Inflammatory macrophage treated with lipopolysaccharide for 4 hours (primary cell): ENCODE data around the gene METTL8.
"Not testable (repeated sequence)": the region's sequence is repeated elsewhere in the genome, so short reads cannot be mapped to it uniquely, and the experiment has no call there.

ENCODE experiments used
- DNase-seq: peaks from one replicate; pipeline ENCODE4 v3.0.0-alpha.2; 2020

Gene METTL8

DNA sequence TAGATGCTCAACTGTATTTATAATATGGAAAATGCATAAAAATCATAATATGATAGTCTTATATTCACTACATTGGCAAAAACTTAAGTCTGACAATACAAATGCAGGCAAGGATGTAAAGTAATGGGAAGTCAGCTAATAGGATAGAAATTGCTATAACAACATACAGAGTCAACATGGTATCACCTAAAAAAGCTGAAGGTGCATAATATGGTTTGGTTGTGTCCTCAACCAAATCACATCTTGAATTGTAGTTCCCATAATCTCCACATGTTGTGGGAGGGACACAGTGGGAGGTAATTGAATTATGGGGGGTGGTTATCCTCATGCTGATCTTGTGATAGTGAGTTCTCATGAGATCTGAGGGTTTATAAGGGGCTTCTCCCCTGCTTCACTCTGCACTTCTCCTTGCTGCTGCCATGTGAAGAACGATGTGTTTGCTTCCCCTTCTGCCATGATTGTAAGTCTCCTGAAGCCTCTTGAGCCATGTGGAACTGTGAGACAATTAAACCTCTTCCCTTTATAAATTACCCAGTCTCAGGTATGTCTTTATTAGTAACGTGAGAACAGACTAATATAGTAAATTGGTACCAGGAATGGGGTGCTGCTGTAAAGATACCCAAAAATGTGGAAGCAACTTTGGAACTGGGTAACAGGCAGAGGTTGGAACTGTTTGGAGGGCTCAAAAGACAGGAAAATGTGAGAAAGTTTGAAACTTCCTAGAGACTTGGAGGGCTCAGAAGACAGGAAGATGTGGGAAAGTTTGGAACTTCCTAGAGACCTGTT lies 10.9 kb downstream of the METTL8 start:
- not testable (repeated sequence) for DNase-seq

DNA sequence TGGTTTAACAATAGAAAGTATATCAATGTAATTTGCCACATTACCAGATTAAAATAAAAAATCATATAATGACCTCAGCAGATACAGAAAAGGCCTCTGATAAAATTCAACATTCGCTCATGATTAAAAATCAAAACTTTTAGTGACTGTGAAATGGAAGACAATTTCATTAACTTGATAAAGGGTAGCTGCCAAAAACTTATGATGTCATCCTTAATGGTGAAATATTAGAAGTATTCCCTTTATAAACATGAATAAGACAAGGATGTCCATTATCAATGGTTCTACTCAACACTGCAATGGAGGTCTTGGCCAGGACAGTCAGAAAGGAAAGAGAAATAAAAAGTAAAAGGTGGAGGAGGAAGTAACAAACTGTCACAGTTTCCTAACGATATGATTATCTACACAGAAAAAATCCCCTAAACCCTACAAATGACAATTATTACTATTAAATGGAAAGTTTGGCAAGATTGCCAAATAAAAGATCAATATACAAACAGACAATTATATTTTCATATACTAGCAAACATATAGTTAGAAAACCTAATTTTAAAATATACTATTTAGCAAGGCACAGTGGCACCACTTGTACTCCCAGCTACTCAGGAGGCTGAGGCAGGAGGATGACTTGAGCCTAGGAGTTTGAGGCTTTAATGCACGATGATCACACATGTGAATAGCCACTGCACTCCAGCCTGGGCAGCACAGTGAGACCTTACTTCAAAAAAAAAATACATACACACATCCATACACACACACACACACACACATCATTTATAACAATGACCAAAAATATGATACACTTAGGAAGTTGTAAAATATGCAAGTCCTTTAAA lies 12.8 kb downstream of the METTL8 start:
- DNase-seq = peak; percentile 70

DNA sequence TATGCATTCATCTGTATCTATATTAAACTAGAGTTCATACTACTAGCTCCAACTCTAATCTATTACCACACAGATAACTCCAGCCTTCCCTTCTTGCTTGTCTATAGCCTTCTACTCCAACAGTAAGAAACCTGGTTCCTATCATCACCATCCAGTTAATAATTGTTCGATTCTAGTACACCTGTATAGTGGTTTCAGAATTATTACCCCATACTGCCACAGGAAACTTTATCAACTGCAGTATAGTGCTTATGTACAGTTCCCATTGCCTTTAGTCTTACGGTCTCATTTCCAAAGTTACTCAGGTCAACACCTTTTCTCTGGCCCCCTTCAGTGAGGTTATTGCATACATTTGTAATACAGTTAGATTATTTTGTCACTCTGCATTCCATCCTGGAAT lies 14.5 kb downstream of the METTL8 start:
- DNase-seq = no peak

DNA sequence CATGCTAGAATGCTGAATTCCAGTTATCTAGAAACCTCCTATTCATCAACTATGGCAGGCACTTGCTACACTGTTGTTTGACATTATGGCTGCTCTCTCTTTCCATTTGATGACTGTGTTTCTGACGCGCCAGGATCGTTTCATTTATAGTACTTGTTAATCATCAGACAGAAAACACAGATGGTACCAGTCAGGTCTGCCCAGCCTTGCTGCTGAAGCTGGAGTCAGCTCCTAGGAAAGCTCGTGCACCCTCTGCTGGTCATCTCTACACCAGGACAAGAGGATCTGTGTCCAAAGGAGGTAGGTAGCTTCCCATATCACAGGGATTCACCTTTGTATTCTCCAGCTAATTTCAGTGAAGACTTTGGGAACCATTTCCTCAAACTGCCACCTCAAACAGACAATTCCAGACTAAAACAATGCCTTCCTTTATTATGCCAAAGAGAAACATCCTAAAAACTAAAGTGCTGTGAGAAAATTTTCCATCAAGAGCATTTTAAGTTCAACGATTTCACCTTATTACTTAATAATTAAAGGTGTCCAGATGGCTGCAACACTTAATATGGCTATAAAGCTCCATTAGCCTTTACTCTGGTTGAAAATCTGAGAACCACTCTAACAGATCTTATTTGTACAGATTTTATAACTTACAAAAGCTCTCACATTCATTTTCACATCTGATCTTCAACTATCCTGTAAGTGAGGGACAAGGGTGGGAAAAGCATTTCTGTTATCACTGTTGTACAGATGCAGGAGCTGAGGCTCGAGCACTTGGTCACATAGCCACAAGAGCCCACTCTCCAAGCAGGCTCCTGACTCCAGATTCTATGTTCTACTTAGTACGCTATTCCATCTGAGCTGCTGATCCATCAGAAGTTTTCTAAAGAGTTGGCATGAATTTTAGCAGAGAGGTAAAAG lies 17.5 kb downstream of the METTL8 start:
- peak; percentile 85 for DNase-seq

DNA sequence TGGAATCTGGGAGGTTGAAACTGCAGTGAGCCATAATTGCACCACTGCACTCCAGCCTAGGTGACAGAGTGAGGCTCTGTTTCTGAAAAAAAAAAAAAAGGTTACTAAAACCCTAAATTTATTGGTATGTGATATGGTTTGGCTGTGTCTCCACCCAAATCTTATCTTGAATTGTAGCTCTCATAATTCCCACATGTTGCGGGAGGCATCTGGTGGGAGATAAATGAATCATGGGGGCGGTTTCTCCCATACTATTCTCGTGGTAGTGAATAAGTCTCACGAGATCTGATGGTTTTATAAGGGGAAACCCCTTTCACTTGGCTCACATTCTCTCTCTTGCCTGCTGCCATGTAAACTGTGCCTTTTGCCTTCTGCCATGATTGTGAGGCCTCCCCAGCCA lies 19.1 kb downstream of the METTL8 start:
- DNase-seq = peak; percentile 11

DNA sequence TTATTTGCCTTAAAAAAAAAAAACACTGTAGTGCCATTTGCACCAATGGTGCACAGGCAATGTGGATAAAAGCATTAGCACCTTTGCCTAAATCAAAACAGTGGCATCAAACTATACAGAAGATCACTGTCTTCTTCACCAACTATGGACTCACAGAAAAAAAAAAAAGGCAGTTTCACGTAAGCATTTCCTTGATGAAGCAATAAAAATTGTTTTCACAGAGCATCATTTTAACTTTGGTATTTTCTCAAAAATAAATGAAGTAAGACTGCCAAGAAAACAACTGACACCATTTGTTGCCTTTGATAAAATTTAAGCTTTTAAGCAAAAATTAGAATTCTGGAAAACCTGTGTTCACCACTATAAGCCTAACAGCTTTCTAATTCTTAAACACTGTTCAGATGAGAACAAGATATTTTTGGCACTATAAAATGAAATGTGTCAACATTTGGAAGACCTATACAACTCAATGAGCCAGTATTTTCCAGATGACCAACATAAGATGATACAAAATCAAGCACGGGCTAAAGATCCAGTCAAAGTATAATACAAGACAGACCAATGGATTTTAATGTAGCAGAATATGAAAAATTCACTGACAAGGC lies 21.1 kb downstream of the METTL8 start:
- no peak for DNase-seq

DNA sequence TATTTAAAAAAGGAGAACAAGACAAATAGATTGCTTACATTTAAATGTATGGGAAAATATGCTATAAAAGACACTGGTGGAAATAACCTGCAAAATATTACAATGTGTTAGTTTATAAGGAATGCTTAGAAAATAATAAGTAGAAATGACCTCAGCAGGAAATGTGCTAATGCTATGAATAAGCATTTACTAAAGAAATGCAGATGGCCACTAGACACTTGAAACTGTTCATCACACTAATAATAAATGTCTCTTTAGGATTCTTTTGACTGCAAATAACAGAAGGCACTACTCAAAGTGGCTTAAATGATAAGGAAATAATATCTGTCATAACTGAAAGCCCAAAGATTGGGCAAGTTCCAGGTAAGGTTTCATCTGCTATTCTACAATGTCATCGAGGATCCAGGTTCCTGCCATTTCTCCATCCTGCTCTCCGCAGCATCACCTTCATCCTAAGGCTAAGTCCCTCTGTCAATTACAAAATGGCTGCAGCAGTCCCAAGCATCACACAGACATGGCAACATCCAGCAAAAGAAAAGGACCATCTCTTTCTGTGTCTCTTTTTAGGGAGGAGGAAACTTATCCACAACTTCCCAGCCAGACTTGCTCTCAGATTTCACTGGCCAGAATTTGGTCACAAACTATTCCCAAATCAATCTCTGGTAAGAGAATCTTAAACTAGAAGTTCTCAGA lies 21.9 kb downstream of the METTL8 start:
- DNase-seq = peak; percentile 21

DNA sequence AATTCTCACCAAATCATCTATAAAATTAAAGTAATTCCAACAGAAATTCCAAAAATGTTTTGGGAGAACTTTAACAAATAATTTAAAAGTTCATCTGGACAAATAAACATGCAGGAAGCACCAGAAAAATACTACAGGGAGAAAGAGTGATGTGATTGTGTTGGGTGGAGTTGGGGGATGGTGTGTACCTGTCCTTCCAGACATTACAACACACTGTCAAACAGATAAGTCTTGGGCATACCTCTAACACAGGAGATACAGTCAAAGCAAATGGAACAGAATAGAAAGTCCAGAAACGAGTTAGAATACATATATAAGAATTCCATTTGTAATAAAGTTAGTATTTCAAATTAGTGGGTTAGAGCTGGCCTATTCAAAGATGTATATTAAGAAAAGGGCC lies 22.6 kb downstream of the METTL8 start:
- no peak for DNase-seq

DNA sequence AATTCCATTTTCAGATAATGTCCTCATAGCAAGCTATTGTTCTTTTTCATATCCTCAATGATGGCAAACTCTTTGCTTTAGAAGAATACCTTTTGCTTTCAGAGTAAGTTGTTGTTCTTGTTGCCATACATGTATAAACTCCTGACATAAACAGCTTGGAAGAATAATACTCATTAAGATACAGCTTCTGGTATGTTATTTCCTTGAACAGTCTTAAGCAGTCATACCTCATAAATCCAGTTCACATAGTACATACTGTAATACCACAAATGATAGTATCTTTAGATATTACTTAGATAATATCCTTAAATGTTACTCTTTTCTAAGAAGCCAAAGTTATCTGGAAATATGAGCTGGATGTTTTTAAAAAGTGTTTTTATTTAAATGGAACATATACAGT lies 23.2 kb downstream of the METTL8 start:
- DNase-seq = no peak

DNA sequence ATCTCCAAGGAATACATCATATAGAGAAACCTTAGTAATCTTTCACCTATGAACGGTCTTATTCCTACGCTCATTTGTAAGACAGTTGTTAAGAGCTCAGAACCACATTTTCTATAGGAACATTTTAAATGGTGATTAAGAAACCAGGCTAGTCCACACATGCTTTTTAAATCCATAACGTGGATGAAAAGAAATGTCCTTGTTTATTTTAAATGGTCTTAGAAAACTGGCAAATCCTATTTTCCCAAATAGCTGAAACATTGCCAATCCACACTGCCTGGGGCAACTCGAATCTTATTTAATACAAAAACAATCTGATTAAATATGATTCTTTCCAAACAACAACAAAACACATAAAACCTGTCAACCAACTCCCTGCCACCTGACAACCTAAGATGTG lies 23.7 kb downstream of the METTL8 start:
- DNase-seq = no peak

DNA sequence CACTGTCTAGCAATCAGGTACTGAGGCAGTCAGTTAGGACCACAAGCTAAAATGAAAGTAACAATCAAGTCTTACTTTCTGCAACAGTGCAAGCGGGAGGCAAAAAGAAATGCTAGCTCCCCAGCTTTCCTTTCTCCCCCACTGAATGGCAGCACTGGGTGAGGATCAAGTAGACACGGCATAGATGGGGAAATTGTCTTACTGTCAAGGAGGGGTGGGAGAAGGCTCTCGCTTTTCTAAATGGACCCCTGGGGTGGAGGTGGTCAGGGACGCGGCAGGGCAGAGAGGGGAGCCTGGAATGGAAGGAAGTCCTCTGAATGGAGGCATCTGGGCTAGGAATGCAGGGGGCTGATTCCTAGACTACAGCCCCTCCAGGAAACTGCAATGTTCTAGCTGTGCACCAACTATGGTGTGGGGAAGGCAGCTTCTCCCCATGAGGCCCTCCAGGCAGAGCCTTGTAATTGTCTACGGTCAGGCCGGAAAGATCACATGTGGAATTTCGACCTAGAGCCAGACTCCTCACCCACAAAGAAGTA lies 24.3 kb downstream of the METTL8 start:
- DNase-seq = no peak

DNA sequence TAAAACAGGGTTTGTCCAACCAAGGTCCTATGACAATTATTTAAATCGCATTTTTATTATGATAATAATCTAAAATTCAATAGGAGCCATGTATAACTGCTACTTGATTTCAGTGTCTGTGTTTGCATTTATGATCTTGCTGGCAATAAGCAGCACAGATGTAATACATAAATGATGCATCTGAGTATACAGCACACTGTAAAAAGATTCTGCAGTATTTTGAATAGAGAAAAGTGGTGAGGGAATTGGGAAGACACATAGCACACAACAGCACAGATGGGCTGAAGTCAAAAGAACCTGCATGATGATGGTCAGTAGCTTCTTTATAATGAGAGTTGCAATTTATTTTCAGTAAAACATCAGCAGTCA lies 26.1 kb downstream of the METTL8 start:
- no peak for DNase-seq

DNA sequence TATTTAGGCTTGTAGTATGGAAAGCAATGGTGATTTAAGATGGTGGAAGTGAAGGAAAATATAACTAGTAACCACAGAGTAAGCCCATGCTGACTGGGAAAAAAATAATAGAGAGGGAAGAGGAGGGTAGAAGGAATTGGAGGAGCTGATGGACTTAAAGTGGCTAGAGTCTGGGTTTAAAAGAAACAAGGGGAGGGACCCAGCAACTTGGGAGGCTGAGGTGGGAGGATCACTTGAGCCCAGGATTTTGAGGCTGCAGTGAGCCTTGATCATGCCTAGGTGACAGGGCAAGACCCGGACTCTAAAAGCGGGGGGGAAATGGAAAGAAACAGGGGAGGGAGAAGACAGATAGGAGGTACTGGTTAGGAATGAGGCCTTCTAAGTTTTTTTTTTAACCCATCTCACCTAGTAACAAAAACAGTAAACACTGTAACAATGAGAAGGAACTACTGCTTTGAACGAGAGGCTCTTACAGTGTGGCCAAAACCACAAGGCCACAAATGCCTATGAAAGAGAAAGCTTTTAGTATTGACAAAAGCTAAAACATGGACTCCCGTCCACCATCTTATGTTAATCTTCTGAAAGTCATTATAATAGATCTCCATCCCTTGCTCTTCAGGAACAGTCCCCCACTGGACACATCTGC lies 26.6 kb downstream of the METTL8 start:
- DNase-seq = no peak

DNA sequence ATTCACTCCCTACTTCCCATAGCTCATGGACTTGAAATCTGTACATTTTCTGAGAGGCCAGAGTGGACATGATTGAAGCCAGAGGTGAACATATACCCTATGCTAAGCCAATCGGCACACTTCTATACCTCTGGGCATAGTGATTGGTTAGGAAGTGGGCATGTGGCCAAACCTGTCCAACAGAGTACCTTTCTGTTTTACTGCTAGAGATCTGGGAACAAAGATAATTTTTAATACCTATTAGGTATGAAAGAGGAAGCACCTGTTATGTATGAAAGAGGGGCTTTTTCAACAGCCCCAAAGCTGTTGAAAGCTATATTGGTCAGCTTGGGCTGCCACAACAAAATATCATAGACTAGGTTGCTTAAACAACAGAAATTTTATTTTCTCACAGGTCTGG lies 27.7 kb downstream of the METTL8 start:
- no peak for DNase-seq

DNA sequence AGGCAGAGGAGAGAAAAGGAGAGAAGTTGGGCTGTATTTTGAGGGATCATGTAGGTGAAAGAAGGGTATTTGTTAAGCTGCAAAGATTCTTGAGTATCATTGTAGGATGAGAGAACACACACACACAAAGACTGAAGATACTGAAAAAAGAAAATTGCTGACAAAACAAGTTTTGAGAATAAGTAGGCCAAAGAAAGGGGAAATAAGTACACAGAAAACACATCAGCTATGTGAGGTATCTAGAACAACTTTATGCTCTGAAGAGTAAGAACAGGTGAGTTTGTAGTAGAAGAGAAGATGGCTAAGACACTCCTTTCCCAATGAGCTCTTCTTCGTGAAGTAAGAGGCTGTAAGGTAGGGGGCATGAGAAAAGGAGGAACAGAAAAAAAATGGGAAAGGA lies 28.2 kb downstream of the METTL8 start:
- no peak for DNase-seq

DNA sequence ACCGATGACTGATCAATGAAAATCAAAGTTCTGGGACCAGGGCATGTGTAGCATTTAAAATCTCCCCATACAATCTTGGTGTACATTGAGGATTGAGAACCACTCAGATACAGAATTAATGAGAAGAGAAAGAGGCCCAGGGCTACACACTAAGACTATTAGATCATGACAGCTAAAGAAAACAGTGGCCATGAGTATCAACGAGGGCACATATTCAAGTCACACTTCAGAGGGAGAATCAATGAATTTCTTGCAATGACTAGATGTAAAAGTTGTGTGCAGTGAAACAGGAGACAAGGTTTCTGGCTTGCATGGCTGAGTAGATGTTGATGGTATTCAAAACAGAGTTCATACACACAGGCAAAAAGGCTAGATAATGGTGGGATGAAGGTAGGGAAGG lies 29.1 kb downstream of the METTL8 start:
- DNase-seq = no peak

DNA sequence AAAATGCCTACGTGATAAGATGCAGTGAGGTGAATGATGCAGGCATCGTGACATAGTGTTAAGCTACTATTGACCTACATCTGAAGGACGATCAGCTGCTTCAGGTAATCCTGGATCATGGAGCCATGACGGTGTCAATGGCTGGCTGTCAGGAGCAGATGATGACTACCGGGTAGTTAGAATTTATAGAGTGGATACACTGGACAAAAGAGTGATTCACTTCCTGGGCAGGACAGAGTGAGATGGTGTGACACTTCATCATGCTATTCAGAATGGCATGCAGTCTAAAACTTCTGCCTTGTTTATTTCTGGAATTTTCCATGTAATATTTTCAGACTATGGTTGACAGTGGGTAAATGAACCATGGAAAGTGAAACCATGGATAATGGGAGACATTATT lies 29.5 kb downstream of the METTL8 start:
- DNase-seq = peak; percentile 24

DNA sequence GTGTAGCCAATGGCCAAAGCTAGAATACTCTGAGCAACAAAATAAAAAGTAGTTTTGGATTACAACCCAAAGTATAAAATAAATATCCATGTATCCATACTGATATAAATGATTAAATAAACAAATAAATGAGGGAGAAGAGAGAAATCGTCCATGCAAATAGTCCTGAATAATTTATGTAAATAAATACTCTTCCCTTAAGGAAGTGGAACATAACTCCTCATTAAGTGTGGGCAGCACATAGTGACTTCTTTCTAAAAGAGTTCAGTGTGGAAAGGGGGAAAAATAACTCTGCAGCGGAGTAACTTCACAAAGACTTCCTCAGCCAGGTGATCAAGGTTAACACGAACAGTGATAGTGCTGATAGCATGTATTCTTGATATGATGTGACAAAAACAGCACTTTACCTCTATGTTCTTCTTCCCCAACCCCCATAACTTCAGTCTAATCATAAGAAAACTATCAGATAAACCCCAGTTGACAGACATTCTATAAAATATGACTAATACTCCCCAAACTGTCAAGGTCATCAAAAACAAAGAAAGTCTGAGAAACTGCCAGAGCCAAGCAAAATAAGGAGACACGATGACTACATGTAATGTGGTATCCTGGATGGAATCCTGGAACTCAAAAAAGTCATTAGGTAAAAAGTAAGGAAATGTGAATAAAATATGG lies 30.7 kb downstream of the METTL8 start:
- no peak for DNase-seq

DNA sequence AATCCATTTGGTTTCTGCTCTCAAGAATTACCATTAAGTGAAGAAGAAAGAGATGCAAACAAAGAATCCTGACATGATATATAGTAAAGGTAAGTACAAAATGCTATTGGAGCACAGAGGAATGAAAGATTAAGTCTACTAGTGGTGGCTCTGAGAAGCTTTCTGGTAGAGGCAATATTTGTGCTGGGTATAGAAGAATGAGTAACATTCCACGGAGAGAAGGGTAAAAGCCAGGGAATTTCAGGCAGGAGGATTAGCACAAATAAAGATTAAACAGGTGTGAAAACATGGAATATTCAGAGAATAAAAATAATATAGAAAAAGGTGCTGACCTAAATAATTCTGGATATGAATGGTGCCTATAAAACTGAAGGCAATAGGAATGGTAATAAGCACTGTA lies 31.8 kb downstream of the METTL8 start:
- DNase-seq = no peak

DNA sequence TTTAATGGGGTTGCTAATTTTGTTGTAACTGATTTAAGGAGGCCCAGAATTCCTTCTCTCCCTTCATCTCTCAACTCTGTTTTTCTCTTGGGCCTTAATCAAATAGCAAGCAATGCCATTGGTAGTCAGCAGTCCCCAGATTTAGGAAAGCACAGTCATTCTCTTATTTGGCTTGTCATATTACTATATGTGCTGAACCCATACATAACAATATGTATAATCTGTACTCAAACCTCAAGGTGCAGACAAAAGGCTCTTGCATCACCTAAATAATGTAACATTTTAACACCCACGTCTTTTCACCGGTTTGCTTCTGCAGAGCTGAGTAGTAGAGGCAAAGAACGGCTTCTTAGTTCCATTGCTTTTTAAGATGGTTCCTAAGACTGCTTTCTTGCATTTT lies 33.4 kb downstream of the METTL8 start:
- no peak for DNase-seq

DNA sequence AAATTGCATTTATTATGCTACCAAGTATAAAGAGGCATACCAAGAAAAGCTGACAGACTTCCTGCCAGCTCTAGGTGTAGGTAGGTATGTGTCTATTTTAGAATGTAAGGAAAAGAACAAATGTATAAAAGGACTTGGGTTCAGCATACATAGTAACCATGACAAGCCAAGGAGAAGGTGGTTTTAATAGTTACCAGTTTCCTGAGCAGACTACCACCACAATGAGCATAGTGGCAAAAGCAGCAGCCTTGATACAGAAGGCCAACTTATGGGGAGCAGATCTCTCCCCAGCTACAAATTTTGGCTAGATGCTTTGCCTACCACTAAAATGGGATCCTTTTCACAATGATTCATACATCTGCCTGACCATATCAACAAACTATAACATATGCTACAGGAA lies 34.5 kb downstream of the METTL8 start:
- no peak for DNase-seq
